Kidney epithelial cell (primary cell): Measurements from ENCODE around the gene OAF. TPM values are rescaled to one million over a fixed set of nuclear protein-coding genes. Genes with fewer than 3 reads are reported as not detected.
A peak's percentile ranks its signal among the peaks of the same experiment; 100 is the strongest.

Experiments used
- DNase-seq: peaks from one replicate; pipeline ENCODE4 v3.0.0-alpha.2; 2010; ENCODE audit warnings: low read depth
- H3K27me3 ChIP-seq: 2 replicates; pipeline ENCODE4 v1.6.0; 2011; ENCODE audit warnings: low read length; ENCODE audit not compliant: control insufficient read depth, insufficient read depth
- H3K36me3 ChIP-seq: 2 replicates; pipeline ENCODE4 v1.5.1; 2011; ENCODE audit warnings: low read length; ENCODE audit not compliant: control insufficient read depth, insufficient read depth
- H3K4me3 ChIP-seq: 2 replicates; pipeline ENCODE4 v1.5.1; 2011; ENCODE audit warnings: low read depth, mild to moderate bottlenecking, control low read depth, low read length
- CTCF ChIP-seq: IDR thresholded peaks from 2 replicates; pipeline ENCODE4 v1.5.1; 2011; ENCODE audit warnings: mild to moderate bottlenecking, moderate library complexity, low read length, control low read depth, inconsistent platforms; ENCODE audit not compliant: insufficient read depth, poor library complexity, severe bottlenecking
- total RNA-seq: library from RNA; depleted of rRNA; stranded (reverse); fragments of >200 nt; gene quantifications from 2 replicates; pipeline ENCODE4 v1.2.3, GENCODE V29; 2015

Gene OAF
- total RNA-seq, result 45.2 and 45.5 TPM in 2 replicates

- Histone ChIP-seq H3K4me3 (peak within 1 kb of the TSS; percentile 78), H3K27me3 (no peaks in the 10 kb centered on the region), H3K36me3 (peaks cover 1% of the 10 kb centered on the region)
- TF ChIP-seq CTCF, result no peak
- DNase-seq, result peak; percentile 53
These were observed at the start of gene OAF for GRCh38 chr11:120210626-120211521. Gene OAF (plus strand): TSS chr11:120211032. CDS start chr11:120211280, 248 bp downstream.

- Histone ChIP-seq H3K4me3 (no peak overlapping the region), H3K36me3 (no peaks in the 10 kb centered on the region), H3K27me3 (peaks cover 38% of the 10 kb centered on the region)
- DNase-seq, result no peak
- TF ChIP-seq CTCF, result no peak
These were observed 43.2 kb upstream of the OAF start for GRCh38 chr11:120167659-120168058.

- Histone ChIP-seq H3K4me3 (peak overlapping the region; percentile 33), H3K36me3 (no peaks in the 10 kb centered on the region), H3K27me3 (peaks cover 40% of the 10 kb centered on the region)
- TF ChIP-seq CTCF, result no peak
- no peak for DNase-seq
These were observed 42.5 kb upstream of the OAF start for GRCh38 chr11:120168108-120168959.

- peak overlapping the region; percentile 33 for H3K4me3 ChIP-seq
- TF ChIP-seq CTCF, result no peak
- H3K27me3 ChIP-seq, result peaks cover 45% of the 10 kb centered on the region
- DNase-seq, result no peak
- no peaks in the 10 kb centered on the region for H3K36me3 ChIP-seq
These were observed 41.7 kb upstream of the OAF start for GRCh38 chr11:120168960-120169681.

GRCh38 chr11:120169981-120170698, 40.7 kb upstream of the OAF start:
- Histone ChIP-seq H3K4me3 (no peak overlapping the region), H3K27me3 (peaks cover 48% of the 10 kb centered on the region), H3K36me3 (no peaks in the 10 kb centered on the region)
- DNase-seq, result no peak
- no peak for TF ChIP-seq CTCF
